IMR-90 (cell line): Measurements from ENCODE around the gene NT5DC2. TPM values are rescaled to one million over a fixed set of nuclear protein-coding genes. Genes with fewer than 3 reads are reported as not detected.

ENCODE experiments used
- ATAC-seq: fragments of 200-7000 bp; cut with Tn5 transposase; 2 replicates; pipeline ENCODE4 v1.9.1; 2020; ENCODE audit warnings: low read depth, mild to moderate bottlenecking, moderate library complexity
- BruUV-seq: library from RNA; stranded (reverse); fragments of 400-500 nt; replicated peaks from 2 replicates; lab custom pipeline; 2021; lab: Mats Ljungman, UMichigan
- CTCF ChIA-PET: fragments of 300-600 bp; formaldehyde crosslinking; extraction: SDS; loops from one replicate; lab custom pipeline; 2021; ENCODE audit warnings: antibody characterized with exemption; lab: Yijun Ruan, JAX
- POLR2A ChIA-PET: fragments of 300-600 bp; sonication (Branson Sonifier 250); formaldehyde crosslinking; loops from one replicate; lab custom pipeline; 2022; ENCODE audit warnings: antibody characterized with exemption; ENCODE audit not compliant: unreplicated experiment; lab: Charles Lee
- DNase-seq: peaks from one replicate; pipeline ENCODE4 v3.0.0; 2013
- H2AFZ ChIP-seq: replicated peaks from 2 replicates; pipeline ENCODE3; 2013; ENCODE audit warnings: low read length, mild to moderate bottlenecking; ENCODE audit not compliant: poor library complexity
- H2AK5ac ChIP-seq: 2 replicates; pipeline ENCODE4 v1.6.1; 2013; ENCODE audit warnings: low read depth, low read length, inconsistent platforms
- H2AK9ac ChIP-seq: replicated peaks from 2 replicates; pipeline ENCODE3; 2013; ENCODE audit warnings: mild to moderate bottlenecking, low read depth, low read length, moderate library complexity; ENCODE audit not compliant: poor library complexity
- H2BK120ac ChIP-seq: 2 replicates; pipeline ENCODE4 v1.6.1; 2013; ENCODE audit warnings: low read depth, low read length, inconsistent platforms
- H2BK15ac ChIP-seq: 3 replicates; pipeline ENCODE4 v1.6.1; 2013; ENCODE audit warnings: low read depth, low read length, inconsistent platforms
- H2BK20ac ChIP-seq: 2 replicates; pipeline ENCODE4 v1.6.1; 2013; ENCODE audit warnings: low read depth, mild to moderate bottlenecking, inconsistent platforms, low read length, moderate library complexity
- H2BK5ac ChIP-seq: 2 replicates; pipeline ENCODE4 v1.6.1; 2013; ENCODE audit warnings: mild to moderate bottlenecking, low read depth, low read length, inconsistent platforms; ENCODE audit not compliant: poor library complexity, severe bottlenecking
- H3K14ac ChIP-seq: replicated peaks from 2 replicates; pipeline ENCODE4 v1.6.1; 2013; ENCODE audit warnings: low read depth, low read length, inconsistent platforms
- H3K18ac ChIP-seq: 2 replicates; pipeline ENCODE4 v1.6.1; 2013; ENCODE audit warnings: low read depth, low read length, control low read depth
- H3K23ac ChIP-seq: 2 replicates; pipeline ENCODE4 v1.6.1; 2013; ENCODE audit warnings: low read depth, low read length, inconsistent platforms
- H3K27ac ChIP-seq: 2 replicates; pipeline ENCODE4 v1.5.1; 2013; ENCODE audit warnings: mild to moderate bottlenecking, control low read depth, low read length; ENCODE audit not compliant: insufficient read depth
- H3K27me3 ChIP-seq: 2 replicates; pipeline ENCODE4 v1.6.1; 2013; ENCODE audit warnings: low read length; ENCODE audit not compliant: control insufficient read depth, insufficient read depth
- H3K36me3 ChIP-seq: 2 replicates; pipeline ENCODE4 v1.6.1; 2013; ENCODE audit warnings: low read length, mixed read lengths; ENCODE audit not compliant: control insufficient read depth, insufficient read depth
- H3K4ac ChIP-seq: 2 replicates; pipeline ENCODE4 v1.6.1; 2013; ENCODE audit warnings: low read depth, low read length, inconsistent platforms
- H3K4me1 ChIP-seq: 2 replicates; pipeline ENCODE4 v1.6.1; 2013; ENCODE audit warnings: low read length, mixed read lengths; ENCODE audit not compliant: control insufficient read depth, insufficient read depth
- H3K4me2 ChIP-seq: 2 replicates; pipeline ENCODE4 v1.6.1; 2013; ENCODE audit warnings: low read depth, mild to moderate bottlenecking, control low read depth, low read length, moderate library complexity
- H3K4me3 ChIP-seq: 2 replicates; pipeline ENCODE4 v1.5.1; 2013; ENCODE audit warnings: low read depth, mild to moderate bottlenecking, control low read depth, low read length, moderate library complexity; ENCODE audit not compliant: insufficient read depth
- H3K56ac ChIP-seq: 2 replicates; pipeline ENCODE4 v1.6.1; 2013; ENCODE audit warnings: low read length, inconsistent platforms; ENCODE audit not compliant: insufficient read depth; ENCODE audit errors: extremely low read depth
- H3K79me1 ChIP-seq, 2 experiments: 2 replicates each; pipeline ENCODE4 v1.6.1; 2013; ENCODE audit warnings: low read length in 2 of 2, inconsistent platforms in 1 of 2, low read depth in 1 of 2
- H3K9ac ChIP-seq: 2 replicates; pipeline ENCODE4 v1.6.1; 2013; ENCODE audit warnings: low read depth, low read length, control low read depth
- H3K9me1 ChIP-seq: 2 replicates; pipeline ENCODE4 v1.6.1; 2013; ENCODE audit warnings: low read length, inconsistent platforms; ENCODE audit not compliant: insufficient read depth
- H3K9me3 ChIP-seq: 2 replicates; pipeline ENCODE4 v1.6.1; 2013; ENCODE audit warnings: low read length; ENCODE audit not compliant: control insufficient read depth, insufficient read depth
- H4K20me1 ChIP-seq: 2 replicates; pipeline ENCODE4 v1.6.1; 2013; ENCODE audit warnings: low read length, inconsistent platforms; ENCODE audit not compliant: insufficient read depth
- H4K5ac ChIP-seq: 2 replicates; pipeline ENCODE4 v1.6.1; 2013; ENCODE audit warnings: mild to moderate bottlenecking, low read depth, low read length, control low read depth
- H4K8ac ChIP-seq, 2 experiments: 2 replicates each; pipeline ENCODE4 v1.6.1; 2013; ENCODE audit warnings: low read depth in 2 of 2, low read length in 2 of 2, control low read depth in 1 of 2, inconsistent platforms in 1 of 2
- H4K91ac ChIP-seq: 2 replicates; pipeline ENCODE4 v1.6.1; 2013; ENCODE audit warnings: low read depth, low read length, inconsistent platforms; ENCODE audit not compliant: insufficient read depth
- BHLHE40 ChIP-seq: fragments of 150-350 bp; IDR thresholded peaks from 2 replicates; pipeline ENCODE4 v1.6.1; 2016; ENCODE audit warnings: mild to moderate bottlenecking, low read depth, low read length
- CEBPB ChIP-seq: IDR thresholded peaks from 2 replicates; pipeline ENCODE4 v1.6.1; 2012; ENCODE audit warnings: low read depth, low read length, improper control_type of control experiment
- CHD1 ChIP-seq: IDR thresholded peaks from 2 replicates; pipeline ENCODE4 v1.6.1; 2012; ENCODE audit warnings: low read depth, low read length, improper control_type of control experiment
- CTCF ChIP-seq: conservative IDR thresholded peaks from 2 replicates; pipeline ENCODE4 v1.5.1; 2012; ENCODE audit warnings: mild to moderate bottlenecking, low read depth, low read length, improper control_type of control experiment
- ELK1 ChIP-seq: fragments of 150-350 bp; IDR thresholded peaks from 2 replicates; pipeline ENCODE4 v1.6.1; 2016; ENCODE audit warnings: low read depth, mild to moderate bottlenecking, low read length, moderate library complexity, borderline replicate concordance
- FOS ChIP-seq: fragments of 150-350 bp; IDR thresholded peaks from 2 replicates; pipeline ENCODE4 v1.6.1; 2016; ENCODE audit warnings: low read depth, low read length
- MAFK ChIP-seq: IDR thresholded peaks from 2 replicates; pipeline ENCODE4 v1.6.1; 2012; ENCODE audit warnings: low read depth, low read length, improper control_type of control experiment
- MXI1 ChIP-seq: IDR thresholded peaks from 2 replicates; pipeline ENCODE4 v1.6.1; 2012; ENCODE audit warnings: low read depth, mild to moderate bottlenecking, low read length, moderate library complexity, borderline replicate concordance
- NFE2L2 ChIP-seq: fragments of 150-350 bp; IDR thresholded peaks from 2 replicates; pipeline ENCODE4 v1.6.1; 2016; ENCODE audit warnings: low read depth, mild to moderate bottlenecking, low read length
- POLR2A ChIP-seq: IDR thresholded peaks from 2 replicates; pipeline ENCODE4 v1.6.1; 2012; ENCODE audit warnings: mild to moderate bottlenecking, low read depth, low read length
- RCOR1 ChIP-seq: IDR thresholded peaks from 2 replicates; pipeline ENCODE4 v1.6.1; 2012; ENCODE audit warnings: mild to moderate bottlenecking, low read length, improper control_type of control experiment; ENCODE audit not compliant: insufficient replicate concordance
- RFX5 ChIP-seq: IDR thresholded peaks from 2 replicates; pipeline ENCODE4 v1.8.0; 2012; ENCODE audit warnings: low read depth, mild to moderate bottlenecking, low read length, moderate library complexity
- SMC3 ChIP-seq: fragments of 150-350 bp; IDR thresholded peaks from 2 replicates; pipeline ENCODE4 v1.6.1; 2016; ENCODE audit warnings: low read depth, mild to moderate bottlenecking, antibody characterized with exemption, low read length, moderate library complexity
- USF2 ChIP-seq: fragments of 150-350 bp; IDR thresholded peaks from 2 replicates; pipeline ENCODE4 v1.6.1; 2017; ENCODE audit warnings: mild to moderate bottlenecking, antibody characterized with exemption, low read length, low read depth
- WGBS, 2 experiments: methylation state at CpG; one replicate each; pipeline versions ENCODE4 v1.1.5 to v1.1.7; 2013; ENCODE audit warnings: missing lambda C conversion rate in 2 of 2; ENCODE audit not compliant: insufficient read length in 1 of 2; ENCODE audit errors: extremely low coverage in 2 of 2; 5-methylcytosine and 5-hydroxymethylcytosine counted together
- dilution Hi-C: fragments of 300-500 bp; cut with HindIII; formaldehyde crosslinking; loops from one replicate; pipeline ENCODE4 v1.14.3; 2018; ENCODE audit warnings: low sequenced_read_pairs; ENCODE audit not compliant: unreplicated experiment
- in situ Hi-C: fragments of 300-500 bp; cut with MboI; formaldehyde crosslinking; loops from 3 replicates; pipeline ENCODE4 v1.14.3; 2019; ENCODE audit warnings: low sequenced_read_pairs, inconsistent platforms, mixed read lengths
- intact Hi-C: fragments of 100-400 bp; cut with micrococcal nuclease; formaldehyde crosslinking; loops from 2 replicates; pipeline ENCODE4 v1.10.0; 2022
- polyA plus RNA-seq, 3 experiments: library from polyadenylated mRNA; depleted of rRNA; stranded (reverse); fragments of >200 nt; gene quantifications; 2 replicates each; pipeline ENCODE4 v1.2.3, GENCODE V29; 2012; ENCODE audit warnings: low replicate concordance in 1 of 3
- total RNA-seq: library from RNA; depleted of rRNA; stranded (reverse); fragments of >200 nt; gene quantifications from 2 replicates; pipeline ENCODE4 v1.2.3, GENCODE V29; 2012

Gene NT5DC2
- total and polyA plus RNA-seq, 2 of the 4 experiments (the other 2 are of a cell fraction): 161 to 200 TPM

- peaks cover 0 to 21% of the 10 kb centered on the region in 2 experiments; a peak in 2 of 4 replicates for H3K79me1 ChIP-seq
- DNase-seq: no peak
- POLR2A ChIA-PET: no interaction called here
- H3K9ac ChIP-seq: no peak overlapping the region
- no peak overlapping the region for H4K5ac ChIP-seq
- H3K4me3 ChIP-seq: no peak overlapping the region
- WGBS, 2 experiments: 92% methylated on average over 14 of the region's 22 CpGs; no CpG with 5 or more reads in 1 of the 2 experiments
- BruUV-seq: no TSS peak
- no peak overlapping the region for H3K23ac ChIP-seq
- no peak overlapping the region for H2BK5ac ChIP-seq
- H3K56ac ChIP-seq: no peak overlapping the region
- no peak overlapping the region for H2AK9ac ChIP-seq
- no peak overlapping the region for H4K8ac ChIP-seq
- no peak overlapping the region for H2BK15ac ChIP-seq
- H2BK20ac ChIP-seq: no peak overlapping the region
- peaks cover 13% of the 10 kb centered on the region; the same call in 1 of the 2 replicates for H4K20me1 ChIP-seq
- H3K4ac ChIP-seq: no peak overlapping the region
- in situ Hi-C loops (no loop called here), dilution Hi-C loops (no loop called here), intact Hi-C loops (no loop called here)
- no peaks in the 10 kb centered on the region for H3K4me1 ChIP-seq
- H3K18ac ChIP-seq: no peak overlapping the region
- 0 out of 2 replicates have a peak, but pooled peaks cover 4% of the 10 kb centered on the region for H3K9me1 ChIP-seq
- peaks cover 78% of the 10 kb centered on the region for H3K36me3 ChIP-seq
- ATAC-seq: no peak
- H2AK5ac ChIP-seq: no peak overlapping the region
- no peak overlapping the region for H4K91ac ChIP-seq
- CTCF ChIA-PET: interaction anchor here (0.6 kb wide), 1 partner anchor 406 kb away, joined by 3 read pairs; no protein-coding TSS in a partner anchor
- H3K27ac ChIP-seq: no peak overlapping the region
- no peaks in the 10 kb centered on the region for H3K27me3 ChIP-seq
- no peak overlapping the region for H3K4me2 ChIP-seq
- no peaks in the 10 kb centered on the region for H3K9me3 ChIP-seq
- no peak overlapping the region for H2AFZ ChIP-seq
- no peak overlapping the region for H2BK120ac ChIP-seq
- no peak overlapping the region for H3K14ac ChIP-seq
- TF ChIP-seq USF2: no peak
- TF ChIP-seq CHD1: no peak
- TF ChIP-seq CTCF: no peak
- no peak for TF ChIP-seq MAFK
- TF ChIP-seq CEBPB: no peak
- no peak for TF ChIP-seq MXI1
- TF ChIP-seq SMC3: no peak
- no peak for TF ChIP-seq RFX5
- no peak for TF ChIP-seq POLR2A
- no peak for TF ChIP-seq NFE2L2
- TF ChIP-seq ELK1: no peak
- TF ChIP-seq BHLHE40: no peak
- no peak for TF ChIP-seq FOS
- no peak for TF ChIP-seq RCOR1
Measured at GRCh38 chr3:52490035-52490938, 43.4 kb downstream of the NT5DC2 start.
